Femur (tissue), 1 donor: ENCODE measurements around the gene SLC51A.
"Not testable (repeated sequence)": the region's sequence is repeated elsewhere in the genome, so short reads cannot be mapped to it uniquely, and the experiment has no call there.

Experiments used
- DNase-seq: peaks from one replicate; pipeline ENCODE4 v3.0.0-alpha.2; 2017

Gene SLC51A

GRCh38 chr3:196193736-196194541 is 22.4 kb upstream of the SLC51A start:
- peak; percentile 41 for DNase-seq

DNA sequence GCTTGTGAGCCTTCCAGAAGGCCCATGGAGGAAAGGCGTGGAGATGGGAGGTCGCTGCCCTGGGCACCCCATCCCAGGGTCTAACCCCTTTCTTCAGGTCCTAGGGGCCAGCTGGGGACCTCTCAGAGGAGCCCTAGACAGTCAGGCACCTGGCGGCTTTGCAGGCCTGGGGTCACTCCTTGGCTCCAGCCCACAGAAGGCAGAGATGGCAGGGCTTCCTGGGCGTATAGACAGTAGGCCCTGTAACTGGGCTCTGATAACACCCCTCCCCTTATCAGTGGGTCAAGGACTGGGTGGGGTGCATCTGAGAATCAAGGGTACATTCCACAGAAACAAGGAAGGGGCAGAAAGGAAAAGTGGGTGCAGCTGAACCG is 21.8 kb upstream of the SLC51A start:
- DNase-seq, result peak; percentile 15

DNA sequence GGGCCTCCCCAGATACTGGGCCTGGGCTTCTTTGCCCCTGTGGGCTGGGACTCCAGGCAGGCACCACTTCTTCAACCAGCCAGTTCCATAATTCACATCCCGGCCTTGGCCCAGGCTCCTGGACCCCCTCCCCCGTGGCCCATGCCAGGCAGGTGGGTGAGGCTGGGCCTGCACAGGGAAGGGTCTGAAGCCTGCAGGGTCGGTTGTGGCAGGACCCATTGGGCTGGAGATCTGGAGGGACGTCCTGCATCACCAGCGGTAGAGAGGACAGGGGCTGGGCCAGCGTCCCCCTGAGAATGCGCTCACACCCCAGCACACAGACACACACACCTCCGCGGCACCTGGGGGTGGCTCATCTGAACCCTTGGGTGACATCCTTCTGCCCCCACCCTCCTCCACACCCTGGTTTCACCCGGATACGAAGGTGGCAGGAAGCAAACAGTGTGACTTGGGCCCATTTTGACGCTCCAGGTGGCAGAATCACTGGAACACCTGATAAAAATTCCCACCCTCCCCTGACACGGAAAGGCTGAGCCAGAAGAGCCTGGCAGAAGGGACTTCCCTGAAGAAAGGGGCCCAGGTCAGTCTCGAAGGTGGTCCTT is 20.6 kb upstream of the SLC51A start:
- peak; percentile 12 for DNase-seq

DNA sequence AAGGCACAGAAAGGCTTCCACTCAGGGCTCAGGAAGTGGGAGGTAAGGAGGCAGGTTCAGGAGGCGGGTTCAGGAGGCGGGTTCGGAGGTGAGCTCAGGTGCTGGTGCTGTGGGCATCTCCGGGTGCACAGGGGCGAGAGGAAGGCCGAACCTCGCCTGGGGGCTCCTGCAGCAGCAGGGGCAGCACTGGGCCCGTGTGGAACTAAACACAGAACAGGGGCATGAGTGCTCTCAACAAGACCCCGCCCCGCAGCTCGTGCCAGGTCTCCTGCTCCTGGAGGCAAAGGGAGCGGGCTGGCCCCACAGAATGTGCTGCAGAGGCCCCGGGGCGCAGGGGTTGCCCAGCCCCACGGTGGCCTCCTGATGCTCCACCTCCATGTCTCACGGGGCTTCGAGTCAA is 18.8 kb upstream of the SLC51A start:
- peak; percentile 14 for DNase-seq

DNA sequence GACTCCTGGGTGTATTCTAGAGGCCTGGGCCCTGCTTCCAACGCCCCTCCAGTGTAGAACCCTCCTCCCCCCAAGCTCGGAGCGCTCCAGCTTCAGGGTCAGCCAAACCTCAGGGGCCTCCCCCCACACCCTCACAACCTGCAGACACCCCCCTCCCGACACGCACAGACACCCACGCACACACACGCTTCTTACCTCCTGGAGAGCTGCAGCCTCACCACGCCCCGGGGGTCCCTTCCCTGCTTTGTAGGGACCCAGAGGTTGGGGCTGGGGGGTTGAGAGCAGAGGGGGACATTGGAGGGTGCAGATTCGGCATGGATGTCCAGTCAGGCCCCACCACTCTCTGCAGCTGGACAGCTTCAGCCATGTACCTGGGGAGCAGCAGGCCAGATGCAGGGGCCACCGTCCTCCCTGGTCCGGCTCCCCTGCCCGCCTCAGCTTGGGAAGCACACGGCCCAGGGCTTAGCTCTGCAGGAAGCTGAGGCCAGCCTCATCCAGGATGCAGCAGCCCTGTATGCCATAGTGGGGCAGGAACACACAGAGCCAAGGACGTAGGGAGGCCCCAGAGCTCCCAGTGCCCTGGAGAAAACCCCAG is 18.2 kb upstream of the SLC51A start:
- DNase-seq, result no peak

DNA sequence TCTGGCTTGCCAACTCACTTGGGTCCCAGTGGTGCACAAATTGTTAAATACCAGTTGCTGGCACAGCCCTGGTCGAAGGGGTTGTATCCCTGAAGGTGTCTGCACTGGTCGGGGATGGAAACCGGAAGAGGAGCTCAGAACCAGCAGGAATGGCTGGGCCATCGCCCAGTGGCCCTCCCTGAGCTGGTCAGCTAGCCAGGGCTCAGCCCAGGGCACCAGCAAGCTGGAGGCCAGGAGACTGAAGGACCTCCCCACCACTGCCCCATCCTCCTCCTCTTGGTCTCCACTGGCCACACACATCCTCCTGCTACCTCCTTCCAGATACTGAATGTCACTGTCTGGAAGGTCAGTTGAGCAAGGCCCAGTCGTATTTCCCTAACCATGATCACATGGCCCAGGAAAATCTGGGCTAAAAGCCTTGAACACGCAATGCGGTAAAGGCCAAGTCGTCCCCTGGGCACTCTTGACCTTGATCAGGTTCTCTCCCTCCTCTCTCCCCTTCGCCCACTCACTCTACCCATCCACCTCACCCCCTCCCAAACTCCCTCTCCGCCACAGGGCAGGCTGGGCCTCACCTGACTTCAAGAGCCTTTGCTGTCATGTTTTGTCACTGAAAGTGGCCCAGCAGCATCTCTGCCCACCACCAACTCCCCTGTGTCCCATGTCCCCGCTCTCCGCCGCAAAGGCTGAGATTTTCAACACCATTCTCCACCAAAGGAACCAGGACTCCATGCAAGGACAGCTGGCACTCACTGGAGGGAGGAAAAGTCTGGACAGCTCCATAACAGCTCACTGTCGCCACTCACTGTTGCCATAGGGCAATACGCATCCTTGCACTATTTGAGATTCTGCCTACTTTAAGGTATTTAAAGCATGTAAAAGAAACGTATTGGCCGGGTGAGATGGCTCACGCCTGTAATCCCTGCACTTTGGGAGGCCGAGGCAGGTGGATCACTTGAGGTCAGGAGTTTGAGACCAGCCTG is 17.3 kb upstream of the SLC51A start:
- DNase-seq, result no peak

DNA sequence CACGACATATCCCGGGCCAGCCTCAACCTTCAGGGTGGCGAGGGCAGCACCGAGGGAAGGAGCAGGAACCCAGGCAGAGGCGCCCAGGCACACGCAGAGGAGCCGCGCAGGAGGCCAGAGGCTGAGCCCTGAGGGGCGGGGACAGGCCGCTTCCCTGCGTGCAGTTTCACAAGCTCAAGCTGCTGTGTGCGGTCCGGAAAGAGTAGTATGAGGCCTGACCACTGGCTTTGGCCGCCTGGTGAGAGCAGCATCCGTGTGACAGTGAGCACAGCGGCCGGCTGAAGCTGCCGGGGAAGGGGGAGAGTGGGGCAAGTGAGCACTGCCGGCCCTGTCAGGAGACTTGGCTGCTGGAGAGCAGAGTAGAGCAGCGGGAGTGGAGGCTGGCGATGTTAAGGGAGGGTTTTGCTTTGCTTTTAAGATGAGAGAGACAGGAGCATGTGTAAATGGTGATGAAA is 13.8 kb upstream of the SLC51A start:
- DNase-seq, result peak; percentile 74

GRCh38 chr3:196203846-196204245 is 12.5 kb upstream of the SLC51A start:
- DNase-seq, result peak; percentile 7

DNA sequence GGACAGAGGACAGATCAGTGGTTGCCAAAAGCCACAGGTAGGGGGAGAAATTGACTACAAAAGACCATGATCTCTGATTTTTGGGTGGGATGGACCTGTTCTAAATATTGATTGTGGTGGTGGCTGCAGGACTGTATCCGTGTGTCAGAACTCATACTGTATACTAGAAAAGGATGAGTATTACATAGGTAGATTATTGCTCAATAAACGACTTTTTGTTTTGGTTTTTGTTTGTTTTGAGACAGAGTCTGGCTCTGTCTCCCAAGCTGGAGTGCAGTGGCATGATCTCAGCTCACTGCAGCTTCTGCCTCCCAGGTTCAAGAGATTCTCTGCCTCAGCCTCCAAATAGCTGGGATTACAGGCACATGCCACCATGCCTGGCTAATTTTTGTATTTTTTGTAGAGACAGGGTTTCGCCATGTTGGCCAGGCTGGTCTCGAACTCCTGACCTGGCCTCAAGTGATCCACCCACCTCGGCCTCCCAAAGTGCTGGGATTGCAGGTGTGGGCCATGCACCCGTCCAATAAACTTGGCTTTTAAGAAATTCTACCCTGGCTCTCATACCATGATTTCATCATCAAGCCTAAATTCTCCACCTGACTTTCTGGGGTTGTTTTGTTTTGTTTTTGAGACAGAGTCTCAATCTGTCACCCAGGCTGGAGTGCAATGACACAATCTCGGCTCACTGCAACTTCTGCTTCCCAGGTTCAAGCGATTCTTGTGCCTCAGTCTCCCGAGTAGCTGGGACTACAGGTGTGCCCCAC is 10.7 kb upstream of the SLC51A start:
- DNase-seq, result peak; percentile 2

GRCh38 chr3:196207159-196207832 is 9.0 kb upstream of the SLC51A start:
- DNase-seq, result peak; percentile 34

- DNase-seq, result peak; percentile 75
Observed at GRCh38 chr3:196207833-196208607, 8.3 kb upstream of the SLC51A start.

DNA sequence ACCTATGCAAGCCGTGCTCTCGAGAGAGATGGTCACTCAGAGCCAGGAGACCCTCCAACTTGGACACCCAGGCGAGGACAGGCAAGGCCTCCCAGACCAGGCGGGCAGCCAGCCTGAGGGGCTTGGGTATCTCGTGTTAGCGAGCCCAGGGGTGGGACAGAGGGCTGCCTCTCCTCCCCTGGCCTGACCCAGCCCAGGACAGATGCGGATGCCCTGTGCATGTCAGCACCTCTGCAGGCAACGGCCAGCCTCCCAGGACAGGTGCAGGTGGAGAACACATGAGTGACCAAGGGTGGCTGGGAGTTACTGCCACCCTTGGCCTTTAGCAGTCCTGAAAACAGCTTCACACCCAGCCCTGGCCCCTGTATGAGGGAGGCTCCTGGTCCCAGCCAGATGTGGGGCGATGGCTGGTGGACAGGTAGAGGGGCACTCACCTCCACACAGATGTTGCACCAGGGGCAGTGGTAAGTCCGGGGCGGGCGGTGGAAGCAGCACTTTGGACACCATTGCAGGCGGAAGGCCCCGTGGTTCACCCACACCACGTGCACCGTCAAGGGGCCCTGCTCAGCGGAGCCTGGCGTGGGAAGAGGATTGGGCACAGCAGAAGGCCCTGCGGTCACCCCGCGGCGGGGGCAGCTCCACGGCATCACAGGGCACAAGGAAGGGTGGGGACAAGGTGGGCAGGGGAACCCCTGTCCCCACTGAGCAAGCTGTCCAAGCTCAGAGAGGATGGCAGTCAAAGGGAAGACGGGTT is 7.2 kb upstream of the SLC51A start:
- no peak for DNase-seq

- not testable (repeated sequence) for DNase-seq
Observed at GRCh38 chr3:196209944-196210672, 6.2 kb upstream of the SLC51A start.

DNA sequence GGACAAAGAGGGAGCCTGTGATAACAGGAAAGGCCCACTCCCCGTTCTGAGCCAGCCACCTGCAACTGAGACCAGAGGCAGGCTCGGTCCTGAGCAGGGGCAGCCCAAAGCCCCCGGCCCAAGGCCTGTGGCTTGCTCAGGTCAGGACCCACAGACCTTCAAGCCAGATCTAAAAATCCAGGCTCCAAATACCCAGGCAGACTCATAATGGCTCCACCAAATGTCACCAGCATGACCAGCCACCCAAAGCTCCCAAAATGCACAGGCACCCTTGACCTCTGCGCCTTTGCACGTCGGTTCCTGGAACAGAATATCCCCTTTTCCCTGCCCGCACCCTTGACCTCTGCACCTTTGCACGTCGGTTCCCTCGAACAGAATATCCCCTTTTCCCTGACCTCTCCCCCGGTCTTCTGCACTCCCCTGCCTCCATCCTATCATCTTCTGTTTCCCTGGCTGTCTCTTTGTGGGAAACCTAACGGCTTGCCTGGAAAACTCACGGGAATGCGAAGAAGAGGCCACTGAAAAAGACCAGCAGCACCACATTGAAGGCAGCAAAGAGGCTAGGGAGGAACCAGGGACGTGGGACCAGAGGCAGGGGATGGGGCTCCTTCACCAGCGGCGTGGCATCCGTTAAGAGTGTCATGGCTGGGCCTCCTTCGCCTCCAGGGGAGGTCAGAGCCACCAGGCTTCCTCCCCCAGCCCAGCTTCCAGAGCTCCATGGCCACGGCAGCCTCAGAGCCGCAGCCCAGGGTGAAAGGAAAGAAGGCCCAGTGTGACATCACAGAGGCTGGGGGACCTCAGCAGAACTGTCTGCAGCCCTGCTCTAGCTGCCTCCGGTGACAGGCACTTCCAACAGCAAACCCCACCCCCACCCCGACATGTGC is 5.4 kb upstream of the SLC51A start, which contains the start of gene ZDHHC19:
Gene ZDHHC19, minus strand, starts transcription at position 728 of the 884 bp plus-strand sequence. Its CDS starts 85 bp downstream, at position 643.
- peak; percentile 7 for DNase-seq

DNA sequence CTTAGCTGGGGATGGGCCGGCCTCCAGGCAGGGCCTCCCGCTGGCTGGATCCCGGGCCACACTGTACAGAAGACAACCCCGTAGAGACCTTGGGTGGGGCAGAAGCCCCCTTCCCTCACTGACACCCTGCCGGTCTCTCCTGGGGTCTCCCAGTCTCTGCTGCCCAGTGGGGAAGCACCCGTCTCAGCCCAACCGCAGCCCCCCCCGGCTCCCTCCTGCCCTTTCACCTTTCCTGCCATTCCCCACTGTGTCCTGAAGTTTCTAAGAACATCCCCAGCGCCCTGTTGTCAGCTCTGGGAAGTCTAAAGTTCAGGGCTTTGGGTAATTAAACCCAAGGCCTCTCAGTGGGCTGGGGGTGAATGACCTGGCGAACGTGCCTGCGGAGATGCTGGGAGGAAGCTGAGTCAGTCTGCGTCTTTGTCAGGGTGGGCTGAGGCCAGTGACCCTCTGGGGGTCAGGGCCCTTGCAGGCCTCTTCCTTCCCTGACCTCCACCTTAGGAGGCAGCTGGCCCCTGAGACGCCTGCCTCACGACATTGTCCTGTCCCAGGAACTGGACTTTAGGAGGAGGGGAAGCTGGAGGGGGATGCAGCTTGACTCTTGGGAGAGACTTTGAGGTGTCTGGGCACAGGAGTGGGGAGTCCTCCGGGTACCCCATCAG is 1.4 kb upstream of the SLC51A start:
- DNase-seq, result no peak

DNA sequence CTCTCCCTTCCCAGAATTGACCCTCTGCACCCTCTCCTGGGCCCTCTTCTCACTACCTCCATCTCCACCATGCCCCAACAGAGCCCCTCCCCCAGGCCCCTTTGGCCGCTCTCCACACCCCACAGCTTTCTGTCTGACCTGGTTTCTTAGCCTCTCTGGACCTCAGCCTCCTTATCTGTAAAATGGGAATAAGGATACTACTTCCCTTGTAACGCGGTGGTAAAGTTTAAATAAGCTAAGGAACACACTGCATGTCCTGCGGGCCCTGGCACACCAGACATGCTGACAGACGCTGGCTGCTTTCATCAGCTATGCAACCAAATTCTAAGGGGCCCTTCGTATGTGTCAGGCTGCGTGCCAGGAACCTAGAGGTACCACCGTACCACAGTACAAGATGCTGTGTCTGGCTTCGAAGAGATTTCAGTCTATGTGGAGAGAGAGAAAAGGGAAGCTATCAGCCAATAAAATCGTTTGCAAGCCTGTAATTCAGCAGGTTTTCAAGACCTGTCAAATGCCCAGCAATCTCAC is 777 bp upstream of the SLC51A start:
- DNase-seq, result no peak

DNA sequence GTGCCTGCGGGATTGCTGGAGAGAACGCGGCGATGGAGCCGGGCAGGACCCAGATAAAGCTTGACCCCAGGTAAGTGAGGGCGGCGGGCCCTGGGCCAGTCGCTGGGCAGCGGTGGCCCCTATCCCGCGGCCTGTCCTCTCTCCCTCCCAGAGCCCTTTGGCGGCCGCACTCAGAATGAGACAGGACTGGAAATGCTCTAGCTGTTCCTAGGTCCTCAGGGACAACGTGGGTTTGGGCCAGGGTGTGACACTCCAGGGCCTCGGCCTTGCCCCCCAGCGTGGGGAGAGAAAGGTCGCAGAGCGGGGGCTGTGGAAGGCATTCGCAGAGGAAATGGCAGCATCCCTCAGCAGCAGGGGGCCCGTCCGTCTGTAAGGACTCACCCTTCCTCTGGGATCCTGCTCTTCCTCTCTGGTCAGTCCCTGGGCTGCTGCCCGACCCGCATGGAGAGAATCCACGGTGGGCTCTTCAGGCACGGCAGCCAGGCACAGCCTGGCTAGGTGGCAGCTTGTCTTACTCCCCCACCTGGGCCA is 412 bp downstream of the SLC51A start:
- no peak for DNase-seq
